SK-N-SH (cell line): ENCODE results near the gene CIPC. TPM values are rescaled to one million over a fixed set of nuclear protein-coding genes. Genes with fewer than 3 reads are reported as not detected.
A peak's percentile ranks its signal among the peaks of the same experiment; 100 is the strongest.

Experiments
- CTCF ChIA-PET: fragments of 300-600, 350-600 bp; formaldehyde crosslinking; extraction: SDS; loops from one replicate; lab custom pipeline; 2021; lab: Yijun Ruan, JAX
- POLR2A ChIA-PET: fragments of 350-600 bp; sonication (Branson Sonifier 250); formaldehyde crosslinking; extraction: SDS; loops from one replicate; lab custom pipeline; 2020; ENCODE audit warnings: antibody characterized with exemption, inconsistent platforms; lab: Yijun Ruan, JAX
- DNase-seq: peaks from one replicate; pipeline ENCODE4 v3.0.0; 2012
- H2AFZ ChIP-seq: fragments of 200-600 bp; sonication (generic); 2 replicates; pipeline ENCODE4 v1.8.1; 2016; ENCODE audit warnings: antibody characterized with exemption, mild to moderate bottlenecking, low read depth
- H3F3A ChIP-seq: fragments of 200-600 bp; sonication (generic); replicated peaks from 2 replicates; pipeline ENCODE3; 2016; ENCODE audit warnings: antibody characterized with exemption, mild to moderate bottlenecking; ENCODE audit not compliant: insufficient read depth
- H3K27ac ChIP-seq, 2 experiments: fragments of 200-500 bp in 1 of 2; fragments of 200-600 bp in 1 of 2; sonication (Bioruptor generic) in 1 of 2; sonication (generic), shearing (Covaris generic) in 1 of 2; 2 replicates each; pipeline versions ENCODE4 v1.5.1 to v1.6.1; 2014 to 2016; ENCODE audit warnings: low read depth in 2 of 2, inconsistent platforms in 1 of 2, low read length in 1 of 2, mild to moderate bottlenecking in 1 of 2, mixed read lengths in 1 of 2
- H3K27me3 ChIP-seq: fragments of 200-600 bp; sonication (generic), shearing (Covaris generic); 2 replicates; pipeline ENCODE4 v1.6.1; 2016; ENCODE audit warnings: mixed run types; ENCODE audit not compliant: insufficient read depth
- H3K36me3 ChIP-seq, 2 experiments: fragments of 200-500 bp in 1 of 2; fragments of 200-600 bp in 1 of 2; sonication (Bioruptor generic) in 1 of 2; sonication (generic) in 1 of 2; replicated peaks in 1 of 2; 2 replicates each; pipeline versions ENCODE3 to v1.5.1; 2014 to 2016; ENCODE audit warnings: low read length in 1 of 2, mild to moderate bottlenecking in 1 of 2; ENCODE audit not compliant: insufficient read depth in 2 of 2, control insufficient read depth in 1 of 2
- H3K4me1 ChIP-seq, 2 experiments: fragments of 200-500 bp in 1 of 2; fragments of 200-600 bp in 1 of 2; sonication (Bioruptor generic) in 1 of 2; sonication (generic), shearing (Covaris generic) in 1 of 2; 2 replicates each; pipeline versions ENCODE4 v1.5.1 to v1.6.1; 2014 to 2016; ENCODE audit warnings: low read depth in 1 of 2, low read length in 1 of 2, mixed run types in 1 of 2; ENCODE audit not compliant: insufficient read depth in 2 of 2, control insufficient read depth in 1 of 2
- H3K4me2 ChIP-seq: fragments of 200-600 bp; sonication (generic), shearing (Covaris generic); 2 replicates; pipeline ENCODE4 v1.6.1; 2017; ENCODE audit warnings: mixed run types
- H3K4me3 ChIP-seq, 2 experiments: fragments of 200-500 bp in 1 of 2; fragments of 200-600 bp in 1 of 2; sonication (Bioruptor generic) in 1 of 2; sonication (generic), shearing (Covaris generic) in 1 of 2; 2 replicates each; pipeline versions ENCODE4 v1.5.1 to v1.8.1; 2014 to 2016; ENCODE audit warnings: low read depth in 2 of 2, inconsistent platforms in 1 of 2, low read length in 1 of 2, mild to moderate bottlenecking in 1 of 2, mixed read lengths in 1 of 2, moderate library complexity in 1 of 2
- H3K79me2 ChIP-seq: fragments of 200-600 bp; sonication (generic); 2 replicates; pipeline ENCODE4 v1.8.1; 2017; ENCODE audit warnings: mild to moderate bottlenecking; ENCODE audit not compliant: insufficient read depth
- H3K9ac ChIP-seq: fragments of 200-600 bp; sonication (generic); 2 replicates; pipeline ENCODE4 v1.6.1; 2017; ENCODE audit warnings: mixed run types
- H3K9me2 ChIP-seq: fragments of 200-600 bp; sonication (generic); 2 replicates; pipeline ENCODE4 v1.6.1; 2017; ENCODE audit warnings: mixed run types
- H3K9me3 ChIP-seq: fragments of 200-600 bp; sonication (generic); 2 replicates; pipeline ENCODE4 v1.6.1; 2017; ENCODE audit warnings: mixed run types, mild to moderate bottlenecking, moderate library complexity
- H4K20me1 ChIP-seq: fragments of 200-600 bp; sonication (generic); 2 replicates; pipeline ENCODE4 v1.6.1; 2017; ENCODE audit warnings: mild to moderate bottlenecking, mixed run types; ENCODE audit not compliant: insufficient read depth
- EP300 ChIP-seq, 2 experiments: IDR thresholded peaks; 2 replicates each; pipeline versions ENCODE4 v1.4.0 to v1.6.1; 2012; ENCODE audit warnings: borderline replicate concordance in 1 of 2, low read depth in 1 of 2, low read length in 1 of 2
- GABPA ChIP-seq: IDR thresholded peaks from 2 replicates; pipeline ENCODE4 v1.4.0; 2012; ENCODE audit warnings: low read depth, mild to moderate bottlenecking
- GATA2 ChIP-seq: sonication (generic); formaldehyde crosslinking; IDR thresholded peaks from 2 replicates; pipeline ENCODE4 v1.5.0; 2020; ENCODE audit warnings: mild to moderate bottlenecking, missing genetic modification reagents
- JUND ChIP-seq: IDR thresholded peaks from 2 replicates; pipeline ENCODE4 v1.4.0; 2012
- MEF2A ChIP-seq: IDR thresholded peaks from 2 replicates; pipeline ENCODE4 v1.4.0; 2012; ENCODE audit warnings: low read depth, borderline replicate concordance
- MXI1 ChIP-seq: IDR thresholded peaks from 2 replicates; pipeline ENCODE4 v1.6.1; 2012; ENCODE audit warnings: mild to moderate bottlenecking, low read depth, low read length, improper control_type of control experiment
- NRF1 ChIP-seq: IDR thresholded peaks from 2 replicates; pipeline ENCODE4 v1.6.1; 2012; ENCODE audit warnings: low read depth, mild to moderate bottlenecking, low read length
- RAD21 ChIP-seq: IDR thresholded peaks from 2 replicates; pipeline ENCODE4 v1.6.1; 2012; ENCODE audit warnings: mild to moderate bottlenecking, low read length
- RCOR1 ChIP-seq: fragments of 150-350 bp; IDR thresholded peaks from 2 replicates; pipeline ENCODE4 v1.6.1; 2017; ENCODE audit warnings: antibody characterized with exemption, low read length
- RXRA ChIP-seq: IDR thresholded peaks from 2 replicates; pipeline ENCODE4 v1.4.0; 2012; ENCODE audit warnings: low read depth, mild to moderate bottlenecking, borderline replicate concordance
- SMC3 ChIP-seq: IDR thresholded peaks from 2 replicates; pipeline ENCODE4 v1.6.1; 2012; ENCODE audit warnings: low read depth, low read length, improper control_type of control experiment
- TAF1 ChIP-seq: IDR thresholded peaks from 2 replicates; pipeline ENCODE4 v1.6.1; 2012; ENCODE audit warnings: low read depth, mild to moderate bottlenecking, low read length, moderate library complexity, borderline replicate concordance
- YY1 ChIP-seq: IDR thresholded peaks from 2 replicates; pipeline ENCODE4 v1.4.0; 2012; ENCODE audit warnings: low read depth, mild to moderate bottlenecking
- WGBS: methylation state at CpG from one replicate; pipeline ENCODE4 v1.1.6; 2017; ENCODE audit warnings: low lambda C conversion rate; 5-methylcytosine and 5-hydroxymethylcytosine counted together
- polyA plus RNA-seq, 3 experiments: library from polyadenylated mRNA; depleted of rRNA; stranded (reverse); fragments of >200 nt; gene quantifications; 2 replicates each; pipeline ENCODE4 v1.2.3, GENCODE V29; 2012
- TF ChIP-seq, protein P1 (sequence below): IDR thresholded peaks from 2 replicates; pipeline ENCODE4; 2012
- TF ChIP-seq, protein P2 (sequence below): fragments of 200-600 bp; sonication (generic); IDR thresholded peaks from 2 replicates; pipeline ENCODE4 v1.6.1; 2017; ENCODE audit warnings: antibody characterized with exemption, mild to moderate bottlenecking, moderate library complexity

CIPC gene
- polyA plus RNA-seq, 1 of the 3 experiments (the other 2 are of a cell fraction), result 6.5 TPM

DNA sequence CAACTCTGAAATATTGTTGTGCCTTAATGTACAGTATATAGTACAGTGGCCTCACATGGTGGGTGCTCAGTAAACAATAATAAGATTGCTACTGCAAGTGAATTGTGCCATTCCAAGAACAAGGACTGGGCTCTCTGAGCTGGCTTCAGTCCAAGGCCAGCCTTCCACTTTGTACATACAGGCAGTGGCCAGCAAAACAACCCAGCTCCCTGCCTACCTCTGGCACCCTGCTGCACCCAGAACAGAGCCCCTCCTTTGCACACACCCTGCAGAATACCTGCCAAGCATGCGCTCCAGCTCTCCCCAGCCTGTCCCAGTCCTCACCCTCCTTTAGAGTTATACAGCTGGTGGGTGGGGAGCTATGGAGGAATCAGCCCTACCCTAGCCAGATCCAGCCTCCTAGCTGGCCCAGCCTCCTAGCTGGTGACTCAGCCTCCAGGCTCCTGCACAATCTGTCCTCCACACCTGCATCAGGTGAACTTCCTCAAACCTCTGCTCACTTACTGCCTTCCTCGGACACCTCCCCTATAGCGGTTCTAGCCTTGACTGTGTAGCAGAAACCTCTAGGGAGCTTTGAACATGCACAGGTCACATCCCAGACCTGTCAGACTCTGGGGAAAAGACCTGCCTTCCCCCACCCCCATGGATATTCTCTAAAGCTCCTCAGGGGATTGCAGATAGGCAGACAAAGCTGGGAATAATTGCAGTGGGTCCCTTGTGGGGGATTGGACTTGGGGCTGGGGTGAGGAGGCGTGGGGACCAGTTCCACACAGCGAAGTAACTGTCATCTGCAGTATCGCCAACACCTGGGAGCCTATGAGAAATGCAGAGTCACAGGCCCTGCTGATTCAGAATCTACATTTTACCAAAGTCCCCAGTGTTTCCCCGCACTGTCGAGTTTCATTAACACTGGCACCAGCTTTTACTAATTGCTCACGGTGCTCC, 25.6 kb downstream of the CIPC start:
- Histone ChIP-seq H3K27me3 (no peaks in the 10 kb centered on the region), H3K4me2 (no peak overlapping the region), H3K27ac (no peak overlapping the region), H3K4me1 (peaks cover 0 to 20% of the 10 kb centered on the region in 2 experiments; a peak in 1 of 4 replicates), H3K9me3 (no peaks in the 10 kb centered on the region), H3F3A (no peaks in the 10 kb centered on the region), H3K9me2 (no peaks in the 10 kb centered on the region), H3K4me3 (no peak overlapping the region), H4K20me1 (no peaks in the 10 kb centered on the region), H2AFZ (no peak overlapping the region), H3K79me2 (no peaks in the 10 kb centered on the region), H3K9ac (no peak overlapping the region), H3K36me3 (peaks cover 0 to 3% of the 10 kb centered on the region in 2 experiments)
- CTCF ChIA-PET, result interaction anchor here (0.5 to 10.4 kb wide), 35 partner anchors 8 to 426 kb away, joined by 3 to 129 read pairs (median 4); partner anchors contain the start of gene ZDHHC22
- POLR2A ChIA-PET, result interaction anchor here (0.6 to 1.4 kb wide), 4 partner anchors 10 to 241 kb away, joined by 3 to 4 read pairs (median 4); no protein-coding TSS in a partner anchor
- WGBS, result 91% methylated on average over 6 of the region's 9 CpGs
- TF ChIP-seq GABPA, result no peak
- TF ChIP-seq RXRA, result no peak
- TF ChIP-seq GATA2 (CRISPR knock-in tag), result no peak
- TF ChIP-seq MXI1, result no peak
- no peak for TF ChIP-seq RCOR1
- TF ChIP-seq, protein P1, sequence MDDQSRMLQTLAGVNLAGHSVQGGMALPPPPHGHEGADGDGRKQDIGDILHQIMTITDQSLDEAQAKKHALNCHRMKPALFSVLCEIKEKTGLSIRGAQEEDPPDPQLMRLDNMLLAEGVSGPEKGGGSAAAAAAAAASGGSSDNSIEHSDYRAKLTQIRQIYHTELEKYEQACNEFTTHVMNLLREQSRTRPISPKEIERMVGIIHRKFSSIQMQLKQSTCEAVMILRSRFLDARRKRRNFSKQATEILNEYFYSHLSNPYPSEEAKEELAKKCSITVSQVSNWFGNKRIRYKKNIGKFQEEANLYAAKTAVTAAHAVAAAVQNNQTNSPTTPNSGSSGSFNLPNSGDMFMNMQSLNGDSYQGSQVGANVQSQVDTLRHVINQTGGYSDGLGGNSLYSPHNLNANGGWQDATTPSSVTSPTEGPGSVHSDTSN, result no peak
- TF ChIP-seq MEF2A, result no peak
- DNase-seq, result no peak

DNA sequence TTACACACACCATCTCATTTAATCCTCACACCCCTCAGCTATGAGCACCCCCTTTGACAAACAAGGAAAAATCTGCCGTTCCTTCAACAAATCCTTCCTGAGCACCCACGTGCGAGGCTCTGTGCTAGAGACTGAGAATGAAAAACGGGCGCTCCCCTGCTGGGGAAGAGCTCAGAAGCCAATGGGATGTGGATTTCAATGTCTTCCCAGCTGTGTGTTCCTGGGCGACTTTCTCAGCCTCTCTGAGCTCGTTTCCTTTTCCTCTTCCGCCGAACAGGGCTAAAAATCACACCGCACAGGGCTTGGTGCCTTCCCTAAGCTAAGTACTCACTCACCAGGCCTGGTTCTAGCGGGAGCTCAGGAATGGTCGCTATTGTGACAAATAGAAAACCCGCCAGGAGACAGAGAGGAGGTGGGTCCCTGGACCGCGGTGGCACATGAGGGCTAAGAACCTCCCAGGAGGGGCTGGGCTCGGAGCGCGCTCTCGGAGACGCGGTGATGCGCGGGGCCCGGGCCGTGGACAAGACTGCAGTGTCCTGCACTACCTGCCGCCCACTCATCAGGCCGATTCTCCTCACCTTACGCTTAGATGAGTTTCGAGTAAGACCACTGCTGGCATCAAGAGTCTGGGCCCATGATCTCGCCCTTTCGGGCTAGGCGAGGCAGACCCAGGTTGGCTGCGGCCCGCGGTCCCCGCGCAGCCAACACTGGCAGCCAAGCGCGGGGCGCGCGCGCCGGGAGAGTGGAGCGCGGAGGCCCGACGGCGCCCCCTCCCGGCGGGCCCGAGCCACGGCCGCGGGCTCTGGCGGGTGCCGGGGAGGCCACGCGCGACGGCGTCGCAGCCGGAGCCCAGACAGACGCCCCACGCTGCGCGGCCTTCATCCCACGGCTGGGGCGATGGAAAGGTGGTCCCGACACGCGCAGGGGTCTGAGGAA, 26.6 kb downstream of the CIPC start:
- CTCF ChIA-PET, result interaction anchor here (0.6 to 10.4 kb wide), 40 partner anchors 9 to 427 kb away, joined by 3 to 129 read pairs (median 4); partner anchors contain the start of gene ZDHHC22

More for the DNA sequence above, 26.6 kb downstream of the CIPC start:
- POLR2A ChIA-PET, result interaction anchor here (0.6 to 1.4 kb wide), 3 partner anchors 11 to 242 kb away, joined by 3 to 4 read pairs (median 3); no protein-coding TSS in a partner anchor
- 36% methylated on average over 20 of the region's 73 CpGs for WGBS
- Histone ChIP-seq H3K9me3 (no peaks in the 10 kb centered on the region), H3K9ac (no peak overlapping the region), H3K4me1 (peaks cover 0 to 20% of the 10 kb centered on the region in 2 experiments; a peak in 1 of 4 replicates), H2AFZ (peak overlapping the region; percentile 74), H3K4me2 (peak overlapping the region; percentile 78), H3K9me2 (no peaks in the 10 kb centered on the region), H3K36me3 (no peaks in the 10 kb centered on the region), H3K79me2 (no peaks in the 10 kb centered on the region), H4K20me1 (no peaks in the 10 kb centered on the region), H3K4me3 (peak overlapping the region; percentile 53 to 58; a peak in 3 of 4 replicates), H3K27ac (no peak overlapping the region), H3K27me3 (no peaks in the 10 kb centered on the region), H3F3A (no peaks in the 10 kb centered on the region)
- peak; percentile 15; the same call in 1 of the 2 replicates for TF ChIP-seq RAD21
- peak; percentile 38; the same call in 1 of the 2 replicates for TF ChIP-seq NRF1
- no peak for TF ChIP-seq YY1
- TF ChIP-seq SMC3, result peak; percentile 42
- TF ChIP-seq EP300 (IDR thresholded peaks at IDR 0.05; ENCODE audit: borderline replicate concordance in 1 of 2, low read depth in 1 of 2, low read length in 1 of 2), result no peak
- no peak for TF ChIP-seq JUND
- TF ChIP-seq, protein P2, sequence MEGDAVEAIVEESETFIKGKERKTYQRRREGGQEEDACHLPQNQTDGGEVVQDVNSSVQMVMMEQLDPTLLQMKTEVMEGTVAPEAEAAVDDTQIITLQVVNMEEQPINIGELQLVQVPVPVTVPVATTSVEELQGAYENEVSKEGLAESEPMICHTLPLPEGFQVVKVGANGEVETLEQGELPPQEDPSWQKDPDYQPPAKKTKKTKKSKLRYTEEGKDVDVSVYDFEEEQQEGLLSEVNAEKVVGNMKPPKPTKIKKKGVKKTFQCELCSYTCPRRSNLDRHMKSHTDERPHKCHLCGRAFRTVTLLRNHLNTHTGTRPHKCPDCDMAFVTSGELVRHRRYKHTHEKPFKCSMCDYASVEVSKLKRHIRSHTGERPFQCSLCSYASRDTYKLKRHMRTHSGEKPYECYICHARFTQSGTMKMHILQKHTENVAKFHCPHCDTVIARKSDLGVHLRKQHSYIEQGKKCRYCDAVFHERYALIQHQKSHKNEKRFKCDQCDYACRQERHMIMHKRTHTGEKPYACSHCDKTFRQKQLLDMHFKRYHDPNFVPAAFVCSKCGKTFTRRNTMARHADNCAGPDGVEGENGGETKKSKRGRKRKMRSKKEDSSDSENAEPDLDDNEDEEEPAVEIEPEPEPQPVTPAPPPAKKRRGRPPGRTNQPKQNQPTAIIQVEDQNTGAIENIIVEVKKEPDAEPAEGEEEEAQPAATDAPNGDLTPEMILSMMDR, result peak; percentile 53
- no peak for TF ChIP-seq TAF1
- TF ChIP-seq MXI1, result peak; percentile 64; the same call in 1 of the 2 replicates
- DNase-seq, result peak; percentile 92
